Esophagus muscularis mucosa (tissue), 3 donors: Measurements from ENCODE around the gene NLRC4.

Experiments used
- CTCF ChIP-seq, 3 experiments: fragments of 200-600 bp in 2 of 3; fragments of 450-650 bp in 1 of 3; sonication (generic) in 2 of 3; IDR thresholded peaks; one replicate each; pipeline ENCODE4 v1.5.1; 2017 to 2019; ENCODE audit warnings: antibody characterized with exemption in 3 of 3, mild to moderate bottlenecking in 2 of 3, moderate library complexity in 1 of 3
- POLR2A ChIP-seq: fragments of 450-650 bp; IDR thresholded peaks from one replicate; pipeline ENCODE4 v1.6.1; 2017; ENCODE audit warnings: antibody characterized with exemption, moderate library complexity, mild to moderate bottlenecking, low read depth
- POLR2AphosphoS5 ChIP-seq, 2 donors: sonication (generic); formaldehyde crosslinking; IDR thresholded peaks; one replicate each; pipeline ENCODE4 v1.6.1; 2017; ENCODE audit warnings: antibody characterized with exemption in 2 of 2

GRCh38 chr2:32212295-32212694 is 52.4 kb downstream of the NLRC4 start:
- TF ChIP-seq POLR2A (no peak), CTCF (IDR thresholded peaks at IDR 0.05) (no peak), POLR2AphosphoS5 (IDR thresholded peaks at IDR 0.05) (no peak)
